ENCODE results near the gene MAOA.

- no peak for TF ChIP-seq POLR2A (IDR thresholded peaks at IDR 0.05)
- no peak for TF ChIP-seq CTCF (IDR thresholded peaks at IDR 0.05)
Observed at GRCh38 chrX:43633081-43633480, 23.0 kb upstream of the MAOA start.
